K562 (cell line): ENCODE measurements around the gene MICOS13. TPM values are rescaled to one million over a fixed set of nuclear protein-coding genes. Genes with fewer than 3 reads are reported as not detected.
A peak's percentile ranks its signal among the peaks of the same experiment; 100 is the strongest.

Source experiments
- ARNT ChIP-seq, 2 experiments: fragments of 450-650 bp; IDR thresholded peaks; 2 replicates each; pipeline ENCODE4 v1.6.1; 2016; ENCODE audit warnings: mild to moderate bottlenecking in 1 of 2
- ATF7 ChIP-seq: fragments of 450-650 bp; IDR thresholded peaks from 2 replicates; pipeline ENCODE4 v1.7.1; 2014; ENCODE audit warnings: mild to moderate bottlenecking, moderate library complexity
- BHLHE40 ChIP-seq: IDR thresholded peaks from 2 replicates; pipeline ENCODE4 v1.6.1; 2011; ENCODE audit warnings: low read length, improper control_type of control experiment
- CBFB ChIP-seq: sonication (generic); formaldehyde crosslinking; IDR thresholded peaks from 2 replicates; pipeline ENCODE4 v1.4.0; 2020; ENCODE audit warnings: mild to moderate bottlenecking, missing genetic modification reagents
- ELF2 ChIP-seq: fragments of 250-450 bp; sonication (Bioruptor Pico); IDR thresholded peaks from 2 replicates; pipeline ENCODE4 v1.5.0; 2021; ENCODE audit warnings: mild to moderate bottlenecking
- HDAC2 ChIP-seq: fragments of 450-650 bp; IDR thresholded peaks from 2 replicates; pipeline ENCODE4 v1.6.1; 2016; ENCODE audit warnings: mild to moderate bottlenecking
- HMGN3 ChIP-seq: IDR thresholded peaks from 2 replicates; pipeline ENCODE4 v1.6.1; 2011; ENCODE audit warnings: borderline replicate concordance, low read depth, mild to moderate bottlenecking, mixed read lengths, low read length; ENCODE audit not compliant: insufficient read length; ENCODE audit errors: extremely low read depth
- HNRNPL ChIP-seq: fragments of 200-400 bp; formaldehyde crosslinking; IDR thresholded peaks from 2 replicates; pipeline ENCODE4 v1.6.1; 2017; ENCODE audit warnings: low read depth, mild to moderate bottlenecking, low read length
- HNRNPLL ChIP-seq: fragments of 200-400 bp; formaldehyde crosslinking; IDR thresholded peaks from 2 replicates; pipeline ENCODE4 v1.6.1; 2017; ENCODE audit warnings: low read length, low read depth, mild to moderate bottlenecking; ENCODE audit not compliant: poor library complexity, severe bottlenecking
- KDM4B ChIP-seq, 2 experiments: fragments of 450-650 bp in 1 of 2; sonication (generic) in 1 of 2; IDR thresholded peaks; 2 replicates each; pipeline ENCODE4 v1.6.1; 2016 to 2017; ENCODE audit warnings: borderline replicate concordance in 2 of 2, antibody characterized with exemption in 1 of 2, low read depth in 1 of 2, mild to moderate bottlenecking in 1 of 2
- KDM5B ChIP-seq: fragments of 200-600 bp; sonication (generic); IDR thresholded peaks from 2 replicates; pipeline ENCODE4 v1.6.1; 2012; ENCODE audit warnings: low read depth, mild to moderate bottlenecking, moderate library complexity, low read length, control low read depth, inconsistent platforms; ENCODE audit not compliant: insufficient replicate concordance
- LCOR ChIP-seq: sonication (generic); formaldehyde crosslinking; IDR thresholded peaks from 2 replicates; pipeline ENCODE4 v1.8.0; 2022; ENCODE audit warnings: mild to moderate bottlenecking, missing genetic modification reagents
- NFRKB ChIP-seq: fragments of 450-650 bp; IDR thresholded peaks from 2 replicates; pipeline ENCODE4 v1.6.1; 2016; ENCODE audit warnings: low read depth
- NONO ChIP-seq, 2 experiments: fragments of 200-400 bp in 1 of 2; fragments of 450-650 bp in 1 of 2; formaldehyde crosslinking in 1 of 2; IDR thresholded peaks; 2 replicates each; pipeline ENCODE4 v1.6.1; 2017; ENCODE audit warnings: low read depth in 2 of 2, mild to moderate bottlenecking in 2 of 2, moderate library complexity in 2 of 2, low read length in 1 of 2
- RBM34 ChIP-seq: fragments of 200-400 bp; formaldehyde crosslinking; IDR thresholded peaks from 2 replicates; pipeline ENCODE4 v1.6.1; 2018; ENCODE audit warnings: low read length, borderline replicate concordance; ENCODE audit not compliant: insufficient read depth
- ZBTB7A ChIP-seq: IDR thresholded peaks from 2 replicates; pipeline ENCODE4 v1.6.1; 2011; ENCODE audit warnings: low read depth, mild to moderate bottlenecking, low read length, moderate library complexity, borderline replicate concordance; ENCODE audit not compliant: control insufficient read depth
- ZNF707 ChIP-seq: fragments of 250-450 bp; sonication (Bioruptor Pico); conservative IDR thresholded peaks from 2 replicates; pipeline ENCODE4 v1.8.0; 2022; ENCODE audit warnings: inconsistent platforms, mild to moderate bottlenecking, moderate library complexity
- ZNF76 ChIP-seq: fragments of 250-450 bp; sonication (Bioruptor Pico); IDR thresholded peaks from 2 replicates; pipeline ENCODE4 v1.4.0; 2020; ENCODE audit warnings: mild to moderate bottlenecking, moderate library complexity, borderline replicate concordance
- polyA plus RNA-seq, 8 experiments: library from polyadenylated mRNA; depleted of rRNA in 4 of 8; stranded (reverse) in 5 of 8; unstranded in 3 of 8; fragments of >200 nt; fragmentation: Nextera tagmentation in 2 of 8; fragmentation: Illumina TruSeq in 1 of 8; extraction: Ambion mirVana in 2 of 8; extraction: Trizol in 1 of 8; gene quantifications; 2 replicates each; pipeline versions ENCODE4 v1.2.1 to v1.2.3, GENCODE V29; 2011 to 2014; ENCODE audit warnings: inconsistent platforms in 1 of 8, missing spikeins in 1 of 8
- total RNA-seq, 7 experiments: library from RNA; depleted of rRNA in 6 of 7; stranded (reverse); fragments of >200 nt in 6 of 7; fragmentation: Illumina TruSeq in 2 of 7; extraction: Trizol in 2 of 7; gene quantifications; 2 replicates each; pipeline versions ENCODE4 v1.2.1 to v1.2.3, GENCODE V29; 2011 to 2021; ENCODE audit warnings: low replicate concordance in 1 of 7
- TF ChIP-seq, protein P1 (sequence below): conservative IDR thresholded peaks from 2 replicates; pipeline ENCODE4 v1.6.1; 2011; ENCODE audit warnings: low read depth, mild to moderate bottlenecking, low read length; ENCODE audit not compliant: control insufficient read depth
- TF ChIP-seq, protein P2 (sequence below): fragments of 250-450 bp; sonication (Bioruptor Pico); IDR thresholded peaks from 2 replicates; pipeline ENCODE4 v1.8.0; 2021; ENCODE audit warnings: moderate library complexity, mild to moderate bottlenecking, inconsistent platforms
- TF ChIP-seq, protein P3 (sequence below), 2 experiments: IDR thresholded peaks; 2 replicates each; pipeline ENCODE4 v1.6.1; 2011; ENCODE audit warnings: borderline replicate concordance in 1 of 2, control low read depth in 1 of 2, low read depth in 1 of 2, low read length in 1 of 2, mild to moderate bottlenecking in 1 of 2, mixed read lengths in 1 of 2, moderate library complexity in 1 of 2; ENCODE audit not compliant: insufficient read depth in 1 of 2, insufficient read length in 1 of 2, poor library complexity in 1 of 2, severe bottlenecking in 1 of 2; ENCODE audit errors: extremely low read depth in 1 of 2

MICOS13 gene
- total and polyA plus RNA-seq, 9 of the 15 experiments (the other 6 are each of a cell fraction or from before 2014, with no cell fraction given) = 15.5 to 220 (median 49.4) TPM

DNA sequence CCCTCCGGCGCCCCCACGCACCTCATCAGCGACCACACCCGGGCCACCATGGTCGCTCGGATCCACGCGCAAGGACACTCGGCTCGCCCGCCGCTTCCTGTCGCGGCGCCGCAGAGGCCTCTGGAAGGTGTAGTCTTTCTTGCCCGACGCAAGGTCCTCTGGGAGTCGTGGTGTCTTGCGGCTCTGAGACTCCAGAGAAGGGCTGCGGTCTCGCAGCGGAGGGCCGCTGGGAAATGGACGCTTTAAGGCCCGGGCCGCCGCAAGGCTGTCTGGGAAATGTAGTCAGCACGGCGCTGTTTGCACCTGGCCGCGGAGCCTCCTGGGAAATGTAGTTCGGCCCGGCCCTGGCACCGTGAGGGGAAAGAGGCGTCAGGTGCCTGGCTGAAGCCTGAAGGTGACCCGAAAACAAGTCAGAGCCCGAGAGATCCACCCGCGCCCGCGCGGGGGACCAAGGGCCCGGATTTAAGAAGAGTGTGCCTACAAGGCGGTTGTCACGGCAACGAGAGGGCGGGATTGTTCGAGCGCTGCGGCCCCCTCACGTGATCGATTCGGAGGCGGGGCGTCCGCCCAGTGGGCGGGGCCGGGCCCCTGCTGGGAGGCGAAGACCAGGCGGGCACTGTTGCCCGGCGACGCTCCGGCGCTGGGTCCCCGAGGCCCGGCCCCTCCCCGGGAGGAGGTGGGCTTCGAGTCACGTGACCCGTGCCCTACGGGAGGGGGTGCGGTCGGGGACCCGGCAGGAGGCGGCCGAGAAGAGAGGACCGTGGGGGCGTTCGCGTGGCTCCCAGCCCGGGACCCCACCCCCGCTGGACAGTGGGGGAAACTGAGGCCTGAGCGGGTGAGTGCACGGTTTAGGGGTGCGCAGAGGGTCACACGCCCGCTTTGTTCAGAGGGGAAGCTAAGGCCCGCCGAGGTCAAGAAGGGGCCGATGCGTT is at the start of gene MICOS13, which contains the start of gene HSD11B1L (continued):
- TF ChIP-seq HMGN3 (peak; percentile 68), ARNT (IDR thresholded peaks at IDR 0.05) (peak in 1 of 2 experiments; percentile 85; a peak in 2 of 4 replicates), NONO (IDR thresholded peaks at IDR 0.05; ENCODE audit: low read depth in 2 of 2, low read length in 1 of 2) (0 out of 4 replicates have a peak, but pooled peaks of 1 of the 2 experiments have one; percentile 31), KDM4B (IDR thresholded peaks at IDR 0.05; ENCODE audit: borderline replicate concordance in 2 of 2, low read depth in 1 of 2) (0 out of 4 replicates have a peak, but pooled peaks of 1 of the 2 experiments have one; percentile 64), ZNF76 (CRISPR knock-in tag) (peak; percentile 75; the same call in 1 of the 2 replicates), CBFB (peak; percentile 29; the same call in 1 of the 2 replicates), ATF7 (peak; percentile 87), ZBTB7A (peak; percentile 85), HDAC2 (no peak), KDM5B (peak; percentile 94), ZNF707 (CRISPR knock-in tag) (0 out of 2 replicates have a peak, but pooled peaks have one; percentile 54), HNRNPLL (peak; percentile 39), NFRKB (no peak; the same call in 1 of the 2 replicates), BHLHE40 (peak; percentile 94), ELF2 (CRISPR knock-in tag) (peak; percentile 78; the same call in 1 of the 2 replicates), RBM34 (no peak), LCOR (CRISPR knock-in tag) (0 out of 2 replicates have a peak, but pooled peaks have one; percentile 53), HNRNPL (peak; percentile 70; the same call in 1 of the 2 replicates)
- TF ChIP-seq, protein P1, sequence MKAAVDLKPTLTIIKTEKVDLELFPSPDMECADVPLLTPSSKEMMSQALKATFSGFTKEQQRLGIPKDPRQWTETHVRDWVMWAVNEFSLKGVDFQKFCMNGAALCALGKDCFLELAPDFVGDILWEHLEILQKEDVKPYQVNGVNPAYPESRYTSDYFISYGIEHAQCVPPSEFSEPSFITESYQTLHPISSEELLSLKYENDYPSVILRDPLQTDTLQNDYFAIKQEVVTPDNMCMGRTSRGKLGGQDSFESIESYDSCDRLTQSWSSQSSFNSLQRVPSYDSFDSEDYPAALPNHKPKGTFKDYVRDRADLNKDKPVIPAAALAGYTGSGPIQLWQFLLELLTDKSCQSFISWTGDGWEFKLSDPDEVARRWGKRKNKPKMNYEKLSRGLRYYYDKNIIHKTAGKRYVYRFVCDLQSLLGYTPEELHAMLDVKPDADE = peak; percentile 99
- TF ChIP-seq, protein P2, sequence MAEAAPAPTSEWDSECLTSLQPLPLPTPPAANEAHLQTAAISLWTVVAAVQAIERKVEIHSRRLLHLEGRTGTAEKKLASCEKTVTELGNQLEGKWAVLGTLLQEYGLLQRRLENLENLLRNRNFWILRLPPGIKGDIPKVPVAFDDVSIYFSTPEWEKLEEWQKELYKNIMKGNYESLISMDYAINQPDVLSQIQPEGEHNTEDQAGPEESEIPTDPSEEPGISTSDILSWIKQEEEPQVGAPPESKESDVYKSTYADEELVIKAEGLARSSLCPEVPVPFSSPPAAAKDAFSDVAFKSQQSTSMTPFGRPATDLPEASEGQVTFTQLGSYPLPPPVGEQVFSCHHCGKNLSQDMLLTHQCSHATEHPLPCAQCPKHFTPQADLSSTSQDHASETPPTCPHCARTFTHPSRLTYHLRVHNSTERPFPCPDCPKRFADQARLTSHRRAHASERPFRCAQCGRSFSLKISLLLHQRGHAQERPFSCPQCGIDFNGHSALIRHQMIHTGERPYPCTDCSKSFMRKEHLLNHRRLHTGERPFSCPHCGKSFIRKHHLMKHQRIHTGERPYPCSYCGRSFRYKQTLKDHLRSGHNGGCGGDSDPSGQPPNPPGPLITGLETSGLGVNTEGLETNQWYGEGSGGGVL (CRISPR knock-in tag) = no peak
- TF ChIP-seq, protein P3, sequence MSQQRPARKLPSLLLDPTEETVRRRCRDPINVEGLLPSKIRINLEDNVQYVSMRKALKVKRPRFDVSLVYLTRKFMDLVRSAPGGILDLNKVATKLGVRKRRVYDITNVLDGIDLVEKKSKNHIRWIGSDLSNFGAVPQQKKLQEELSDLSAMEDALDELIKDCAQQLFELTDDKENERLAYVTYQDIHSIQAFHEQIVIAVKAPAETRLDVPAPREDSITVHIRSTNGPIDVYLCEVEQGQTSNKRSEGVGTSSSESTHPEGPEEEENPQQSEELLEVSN (IDR thresholded peaks at IDR 0.05; ENCODE audit: borderline replicate concordance in 1 of 2, extremely low read depth in 1 of 2, insufficient read depth in 1 of 2, insufficient read length in 1 of 2, low read depth in 1 of 2, low read length in 1 of 2, poor library complexity in 1 of 2, severe bottlenecking in 1 of 2) = peak; percentile 26 to 63
